Measurements from ENCODE around the gene SCAMP5. TPM values are rescaled to one million over a fixed set of nuclear protein-coding genes. Genes with fewer than 3 reads are reported as not detected.
A peak's percentile ranks its signal among the peaks of the same experiment; 100 is the strongest.

SCAMP5 gene
- total and polyA plus RNA-seq, 2 of the 13 experiments (the other 11 are each of a cell fraction or from before 2014, with no cell fraction given) = 34.3 to 49.0 TPM

DNA sequence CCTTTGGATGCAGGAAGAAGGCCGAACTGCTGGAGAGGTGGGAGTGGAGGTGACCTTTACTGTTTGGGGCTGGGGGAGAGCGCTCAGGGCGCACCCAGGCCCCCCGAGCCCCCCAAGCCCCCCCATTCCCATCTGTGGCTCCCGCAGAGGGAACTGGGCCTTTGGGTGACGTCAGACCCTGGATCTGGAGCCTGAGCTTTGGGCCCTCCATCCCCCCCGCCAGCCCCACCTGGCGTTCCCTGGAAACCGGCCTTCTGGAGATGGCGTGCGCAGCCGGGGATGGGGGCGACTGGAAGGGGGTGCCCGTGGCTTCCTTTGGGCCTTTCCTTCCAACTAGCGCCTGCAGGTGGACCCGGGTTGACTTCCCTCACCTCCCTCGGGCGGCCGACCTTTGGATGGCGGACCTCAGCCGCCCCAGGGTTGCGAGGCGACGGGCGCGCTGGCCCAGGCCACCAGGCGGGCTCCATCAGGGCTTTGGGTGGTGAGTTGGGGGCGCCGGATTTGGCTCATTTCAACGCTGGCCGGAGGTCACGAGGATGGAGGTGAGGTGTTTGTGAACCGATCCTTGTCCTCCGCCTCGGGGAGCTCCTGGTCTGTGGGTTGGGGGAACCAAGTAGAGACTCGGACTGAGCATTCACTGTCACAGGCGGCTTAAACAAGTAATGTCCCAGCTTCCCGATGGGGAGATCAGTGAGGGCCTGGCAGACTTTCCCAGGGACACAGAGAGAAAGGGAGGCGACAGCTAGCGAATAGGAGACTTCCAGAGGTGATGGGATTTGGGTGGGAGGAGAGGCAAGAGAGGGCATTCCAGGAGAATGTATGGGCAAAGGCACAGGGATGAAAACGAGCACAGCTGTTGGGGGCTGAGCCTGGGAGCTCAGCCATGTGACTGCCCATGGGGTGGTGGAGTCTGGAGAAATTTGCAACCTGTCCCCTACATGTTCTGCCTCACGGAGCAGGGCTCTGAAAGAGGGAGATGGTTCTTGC lies 709 bp downstream of the SCAMP5 start (continued):
- TF ChIP-seq, protein P1, sequence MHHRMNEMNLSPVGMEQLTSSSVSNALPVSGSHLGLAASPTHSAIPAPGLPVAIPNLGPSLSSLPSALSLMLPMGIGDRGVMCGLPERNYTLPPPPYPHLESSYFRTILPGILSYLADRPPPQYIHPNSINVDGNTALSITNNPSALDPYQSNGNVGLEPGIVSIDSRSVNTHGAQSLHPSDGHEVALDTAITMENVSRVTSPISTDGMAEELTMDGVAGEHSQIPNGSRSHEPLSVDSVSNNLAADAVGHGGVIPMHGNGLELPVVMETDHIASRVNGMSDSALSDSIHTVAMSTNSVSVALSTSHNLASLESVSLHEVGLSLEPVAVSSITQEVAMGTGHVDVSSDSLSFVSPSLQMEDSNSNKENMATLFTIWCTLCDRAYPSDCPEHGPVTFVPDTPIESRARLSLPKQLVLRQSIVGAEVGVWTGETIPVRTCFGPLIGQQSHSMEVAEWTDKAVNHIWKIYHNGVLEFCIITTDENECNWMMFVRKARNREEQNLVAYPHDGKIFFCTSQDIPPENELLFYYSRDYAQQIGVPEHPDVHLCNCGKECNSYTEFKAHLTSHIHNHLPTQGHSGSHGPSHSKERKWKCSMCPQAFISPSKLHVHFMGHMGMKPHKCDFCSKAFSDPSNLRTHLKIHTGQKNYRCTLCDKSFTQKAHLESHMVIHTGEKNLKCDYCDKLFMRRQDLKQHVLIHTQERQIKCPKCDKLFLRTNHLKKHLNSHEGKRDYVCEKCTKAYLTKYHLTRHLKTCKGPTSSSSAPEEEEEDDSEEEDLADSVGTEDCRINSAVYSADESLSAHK (CRISPR knock-in tag; IDR thresholded peaks at IDR 0.05; ENCODE audit: borderline replicate concordance) = no peak
- TF ChIP-seq ZNF230 (CRISPR knock-in tag; IDR thresholded peaks at IDR 0.05) (no peak), WIZ (CRISPR knock-in tag; IDR thresholded peaks at IDR 0.05) (0 out of 2 replicates have a peak, but pooled peaks have one; percentile 35), ZNF749 (CRISPR knock-in tag; IDR thresholded peaks at IDR 0.05; ENCODE audit: borderline replicate concordance) (no peak), ZMYM3 (CRISPR knock-in tag; IDR thresholded peaks at IDR 0.05) (peak; percentile 31; the same call in 1 of the 2 replicates), SNAI1 (CRISPR knock-in tag; IDR thresholded peaks at IDR 0.05; ENCODE audit: borderline replicate concordance) (no peak), ZNF501 (CRISPR knock-in tag; IDR thresholded peaks at IDR 0.05) (peak; percentile 80), NFRKB (IDR thresholded peaks at IDR 0.05) (no peak), KDM5B (CRISPR knock-in tag; IDR thresholded peaks at IDR 0.05; ENCODE audit: borderline replicate concordance) (peak; percentile 11; the same call in 1 of the 2 replicates), ZC3H4 (CRISPR knock-in tag; IDR thresholded peaks at IDR 0.05; ENCODE audit: borderline replicate concordance) (no peak), RXRB (CRISPR knock-in tag; IDR thresholded peaks at IDR 0.05; ENCODE audit: borderline replicate concordance) (no peak), ZSCAN21 (CRISPR knock-in tag; IDR thresholded peaks at IDR 0.05; ENCODE audit: borderline replicate concordance) (no peak)
- TF ChIP-seq, protein P2, sequence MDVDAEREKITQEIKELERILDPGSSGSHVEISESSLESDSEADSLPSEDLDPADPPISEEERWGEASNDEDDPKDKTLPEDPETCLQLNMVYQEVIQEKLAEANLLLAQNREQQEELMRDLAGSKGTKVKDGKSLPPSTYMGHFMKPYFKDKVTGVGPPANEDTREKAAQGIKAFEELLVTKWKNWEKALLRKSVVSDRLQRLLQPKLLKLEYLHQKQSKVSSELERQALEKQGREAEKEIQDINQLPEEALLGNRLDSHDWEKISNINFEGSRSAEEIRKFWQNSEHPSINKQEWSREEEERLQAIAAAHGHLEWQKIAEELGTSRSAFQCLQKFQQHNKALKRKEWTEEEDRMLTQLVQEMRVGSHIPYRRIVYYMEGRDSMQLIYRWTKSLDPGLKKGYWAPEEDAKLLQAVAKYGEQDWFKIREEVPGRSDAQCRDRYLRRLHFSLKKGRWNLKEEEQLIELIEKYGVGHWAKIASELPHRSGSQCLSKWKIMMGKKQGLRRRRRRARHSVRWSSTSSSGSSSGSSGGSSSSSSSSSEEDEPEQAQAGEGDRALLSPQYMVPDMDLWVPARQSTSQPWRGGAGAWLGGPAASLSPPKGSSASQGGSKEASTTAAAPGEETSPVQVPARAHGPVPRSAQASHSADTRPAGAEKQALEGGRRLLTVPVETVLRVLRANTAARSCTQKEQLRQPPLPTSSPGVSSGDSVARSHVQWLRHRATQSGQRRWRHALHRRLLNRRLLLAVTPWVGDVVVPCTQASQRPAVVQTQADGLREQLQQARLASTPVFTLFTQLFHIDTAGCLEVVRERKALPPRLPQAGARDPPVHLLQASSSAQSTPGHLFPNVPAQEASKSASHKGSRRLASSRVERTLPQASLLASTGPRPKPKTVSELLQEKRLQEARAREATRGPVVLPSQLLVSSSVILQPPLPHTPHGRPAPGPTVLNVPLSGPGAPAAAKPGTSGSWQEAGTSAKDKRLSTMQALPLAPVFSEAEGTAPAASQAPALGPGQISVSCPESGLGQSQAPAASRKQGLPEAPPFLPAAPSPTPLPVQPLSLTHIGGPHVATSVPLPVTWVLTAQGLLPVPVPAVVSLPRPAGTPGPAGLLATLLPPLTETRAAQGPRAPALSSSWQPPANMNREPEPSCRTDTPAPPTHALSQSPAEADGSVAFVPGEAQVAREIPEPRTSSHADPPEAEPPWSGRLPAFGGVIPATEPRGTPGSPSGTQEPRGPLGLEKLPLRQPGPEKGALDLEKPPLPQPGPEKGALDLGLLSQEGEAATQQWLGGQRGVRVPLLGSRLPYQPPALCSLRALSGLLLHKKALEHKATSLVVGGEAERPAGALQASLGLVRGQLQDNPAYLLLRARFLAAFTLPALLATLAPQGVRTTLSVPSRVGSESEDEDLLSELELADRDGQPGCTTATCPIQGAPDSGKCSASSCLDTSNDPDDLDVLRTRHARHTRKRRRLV (CRISPR knock-in tag; IDR thresholded peaks at IDR 0.05) = no peak
- TF ChIP-seq, protein P3, sequence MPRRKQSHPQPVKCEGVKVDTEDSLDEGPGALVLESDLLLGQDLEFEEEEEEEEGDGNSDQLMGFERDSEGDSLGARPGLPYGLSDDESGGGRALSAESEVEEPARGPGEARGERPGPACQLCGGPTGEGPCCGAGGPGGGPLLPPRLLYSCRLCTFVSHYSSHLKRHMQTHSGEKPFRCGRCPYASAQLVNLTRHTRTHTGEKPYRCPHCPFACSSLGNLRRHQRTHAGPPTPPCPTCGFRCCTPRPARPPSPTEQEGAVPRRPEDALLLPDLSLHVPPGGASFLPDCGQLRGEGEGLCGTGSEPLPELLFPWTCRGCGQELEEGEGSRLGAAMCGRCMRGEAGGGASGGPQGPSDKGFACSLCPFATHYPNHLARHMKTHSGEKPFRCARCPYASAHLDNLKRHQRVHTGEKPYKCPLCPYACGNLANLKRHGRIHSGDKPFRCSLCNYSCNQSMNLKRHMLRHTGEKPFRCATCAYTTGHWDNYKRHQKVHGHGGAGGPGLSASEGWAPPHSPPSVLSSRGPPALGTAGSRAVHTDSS (CRISPR knock-in tag; conservative IDR thresholded peaks at IDR 0.05) = no peak
- TF ChIP-seq, protein P4, sequence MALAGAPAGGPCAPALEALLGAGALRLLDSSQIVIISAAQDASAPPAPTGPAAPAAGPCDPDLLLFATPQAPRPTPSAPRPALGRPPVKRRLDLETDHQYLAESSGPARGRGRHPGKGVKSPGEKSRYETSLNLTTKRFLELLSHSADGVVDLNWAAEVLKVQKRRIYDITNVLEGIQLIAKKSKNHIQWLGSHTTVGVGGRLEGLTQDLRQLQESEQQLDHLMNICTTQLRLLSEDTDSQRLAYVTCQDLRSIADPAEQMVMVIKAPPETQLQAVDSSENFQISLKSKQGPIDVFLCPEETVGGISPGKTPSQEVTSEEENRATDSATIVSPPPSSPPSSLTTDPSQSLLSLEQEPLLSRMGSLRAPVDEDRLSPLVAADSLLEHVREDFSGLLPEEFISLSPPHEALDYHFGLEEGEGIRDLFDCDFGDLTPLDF (CRISPR knock-in tag; IDR thresholded peaks at IDR 0.05) = no peak
- TF ChIP-seq, protein P5, sequence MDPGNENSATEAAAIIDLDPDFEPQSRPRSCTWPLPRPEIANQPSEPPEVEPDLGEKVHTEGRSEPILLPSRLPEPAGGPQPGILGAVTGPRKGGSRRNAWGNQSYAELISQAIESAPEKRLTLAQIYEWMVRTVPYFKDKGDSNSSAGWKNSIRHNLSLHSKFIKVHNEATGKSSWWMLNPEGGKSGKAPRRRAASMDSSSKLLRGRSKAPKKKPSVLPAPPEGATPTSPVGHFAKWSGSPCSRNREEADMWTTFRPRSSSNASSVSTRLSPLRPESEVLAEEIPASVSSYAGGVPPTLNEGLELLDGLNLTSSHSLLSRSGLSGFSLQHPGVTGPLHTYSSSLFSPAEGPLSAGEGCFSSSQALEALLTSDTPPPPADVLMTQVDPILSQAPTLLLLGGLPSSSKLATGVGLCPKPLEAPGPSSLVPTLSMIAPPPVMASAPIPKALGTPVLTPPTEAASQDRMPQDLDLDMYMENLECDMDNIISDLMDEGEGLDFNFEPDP (CRISPR knock-in tag; conservative IDR thresholded peaks at IDR 0.05) = no peak

All from HepG2 (cell line).